ENCODE measurements around the gene SSTR3. TPM values are rescaled to one million over a fixed set of nuclear protein-coding genes. Genes with fewer than 3 reads are reported as not detected.
"Not testable (repeated sequence)": the region's sequence is repeated elsewhere in the genome, so short reads cannot be mapped to it uniquely, and the experiment has no call there.

The SSTR3 gene
- total and polyA plus RNA-seq, 2 donors (not counting 1 experiment from before 2014, with no cell fraction given), result 0.64 to 0.98 TPM

DNA sequence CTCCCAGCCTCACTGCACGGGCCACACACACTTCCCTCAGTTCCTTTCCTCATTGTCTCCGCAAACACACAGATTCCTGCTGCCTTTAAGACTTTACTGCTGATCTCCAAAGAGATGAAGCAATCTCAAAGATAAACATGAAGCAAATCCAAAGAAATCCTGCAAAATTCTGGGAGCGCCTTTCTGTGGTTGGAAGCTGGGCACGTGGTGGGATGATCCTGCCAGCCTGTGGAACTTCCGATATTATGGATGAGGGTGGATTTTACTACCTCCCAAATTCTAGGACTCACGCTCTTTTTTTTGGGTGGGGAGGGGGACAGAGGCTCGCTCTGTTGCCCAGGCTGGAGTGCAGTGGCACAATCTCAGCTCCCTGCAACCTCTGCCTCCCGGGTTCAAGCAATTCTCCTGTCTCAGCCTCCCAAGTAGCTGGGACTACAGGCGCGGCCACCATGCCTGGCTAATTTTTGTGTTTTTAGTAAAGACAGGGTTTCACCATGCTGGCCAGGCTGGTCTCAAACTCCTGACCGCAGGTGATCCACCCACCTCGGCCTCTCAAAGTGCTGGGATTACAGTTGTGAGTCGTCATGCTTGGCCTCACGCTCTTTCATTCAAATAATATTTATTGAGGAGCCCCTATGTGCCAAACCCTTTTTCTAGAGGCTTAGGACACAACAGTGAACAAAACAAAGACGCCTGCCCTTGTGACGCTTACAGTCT lies 41.4 kb downstream of the SSTR3 start:
- H3K27me3 ChIP-seq (replicated peaks in 1 of 4; ENCODE audit: control extremely low read depth in 1 of 4, control insufficient read depth in 3 of 4, insufficient read depth in 4 of 4, low read length in 3 of 4); H3K9me3 ChIP-seq (ENCODE audit: control extremely low read depth in 1 of 3, control insufficient read depth in 2 of 3, insufficient read depth in 1 of 3, low read length in 2 of 3); H3K9me3 Mint-ChIP-seq (ENCODE audit: insufficient read depth); DNase-seq; H2AFZ ChIP-seq (ENCODE audit: insufficient read depth, low read depth, low read length, poor library complexity, severe bottlenecking); H3K4me3 Mint-ChIP-seq; H3K79me2 ChIP-seq (ENCODE audit: control insufficient read depth, insufficient read depth, low read length); H3K27ac ChIP-seq (ENCODE audit: low read length in 2 of 2); ATAC-seq (ENCODE audit: low read depth); H4K20me1 ChIP-seq (ENCODE audit: control insufficient read depth, insufficient read depth, low read length, poor library complexity, severe bottlenecking); H3K36me3 ChIP-seq (replicated peaks in 1 of 2; ENCODE audit: control extremely low read depth in 1 of 2, control insufficient read depth in 1 of 2, extremely low read depth in 1 of 2, insufficient read depth in 2 of 2, low read length in 1 of 2); POLR2A ChIA-PET; H3K4me2 ChIP-seq (replicated peaks; ENCODE audit: low read depth, low read length, poor library complexity, severe bottlenecking); intact Hi-C loops (cut with micrococcal nuclease); H3K9ac ChIP-seq (ENCODE audit: low read length); H3K4me3 ChIP-seq (ENCODE audit: control extremely low read depth in 1 of 5, extremely low read depth in 1 of 5, insufficient read depth in 1 of 5, low read depth in 2 of 5, low read length in 4 of 5); H3K27ac Mint-ChIP-seq: not testable (repeated sequence)
- CTCF ChIA-PET, result interaction anchor here (0.8 to 1.1 kb wide), 4 partner anchors 26 to 90 kb away, joined by 3 to 4 read pairs (median 3); no protein-coding TSS in a partner anchor
- peaks cover 12% of the 10 kb centered on the region for H3K4me1 Mint-ChIP-seq
- 96% methylated on average over 7 of the region's 16 CpGs for WGBS (ENCODE audit: insufficient coverage)
- peaks cover 2 to 16% of the 10 kb centered on the region in 2 donors for H3K4me1 ChIP-seq (ENCODE audit: control insufficient read depth in 2 of 2, insufficient read depth in 2 of 2, low read length in 2 of 2)
- peaks cover 15% of the 10 kb centered on the region for H3K27me3 Mint-ChIP-seq

DNA sequence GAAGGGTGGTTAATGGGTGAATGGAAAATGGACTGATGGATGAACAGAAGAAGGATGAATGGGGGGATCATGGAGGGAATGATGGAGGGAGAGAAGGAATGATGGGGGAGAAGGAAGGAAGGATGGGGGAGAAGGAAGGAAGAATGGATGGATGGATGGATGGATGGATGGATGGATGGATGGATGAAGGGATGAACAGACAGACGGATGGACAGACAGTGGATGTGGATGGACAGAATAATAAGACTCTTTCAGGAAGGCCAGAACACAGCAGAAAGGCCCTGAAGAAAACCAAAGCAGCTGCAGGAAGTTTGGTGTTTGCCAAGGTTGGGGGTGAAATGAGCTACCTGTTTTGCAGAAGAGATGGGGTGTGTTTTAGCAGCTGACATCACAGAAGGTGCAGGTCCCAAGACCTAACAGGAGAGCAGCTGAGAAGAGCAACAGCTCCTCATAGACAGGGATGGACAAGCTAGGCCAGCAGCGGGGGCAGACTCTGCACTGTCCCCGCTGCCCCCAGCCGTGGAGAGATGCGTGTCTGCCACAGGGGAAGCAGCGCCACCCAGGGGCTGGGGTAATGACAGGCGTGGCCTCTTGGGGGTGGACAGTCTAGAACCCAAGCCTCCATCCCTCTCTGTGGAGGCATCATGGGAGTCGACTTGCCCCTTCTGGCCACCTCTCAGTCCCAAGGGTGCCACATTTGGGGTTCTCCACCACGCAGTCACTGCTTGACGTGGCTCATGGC lies 42.2 kb downstream of the SSTR3 start:
- Mint-ChIP-seq H3K27ac (no peak overlapping the region), H3K27me3 (peaks cover 12% of the 10 kb centered on the region), H3K4me3 (no peak overlapping the region), H3K4me1 (peaks cover 14% of the 10 kb centered on the region), H3K9me3 (ENCODE audit: insufficient read depth) (no peaks in the 10 kb centered on the region)
- H2AFZ ChIP-seq (ENCODE audit: insufficient read depth, low read depth, low read length, poor library complexity, severe bottlenecking), result no peak overlapping the region
- no peaks in the 10 kb centered on the region for H3K36me3 ChIP-seq (replicated peaks in 1 of 2; ENCODE audit: control extremely low read depth in 1 of 2, control insufficient read depth in 1 of 2, extremely low read depth in 1 of 2, insufficient read depth in 2 of 2, low read length in 1 of 2)
- TF ChIP-seq, protein P1, sequence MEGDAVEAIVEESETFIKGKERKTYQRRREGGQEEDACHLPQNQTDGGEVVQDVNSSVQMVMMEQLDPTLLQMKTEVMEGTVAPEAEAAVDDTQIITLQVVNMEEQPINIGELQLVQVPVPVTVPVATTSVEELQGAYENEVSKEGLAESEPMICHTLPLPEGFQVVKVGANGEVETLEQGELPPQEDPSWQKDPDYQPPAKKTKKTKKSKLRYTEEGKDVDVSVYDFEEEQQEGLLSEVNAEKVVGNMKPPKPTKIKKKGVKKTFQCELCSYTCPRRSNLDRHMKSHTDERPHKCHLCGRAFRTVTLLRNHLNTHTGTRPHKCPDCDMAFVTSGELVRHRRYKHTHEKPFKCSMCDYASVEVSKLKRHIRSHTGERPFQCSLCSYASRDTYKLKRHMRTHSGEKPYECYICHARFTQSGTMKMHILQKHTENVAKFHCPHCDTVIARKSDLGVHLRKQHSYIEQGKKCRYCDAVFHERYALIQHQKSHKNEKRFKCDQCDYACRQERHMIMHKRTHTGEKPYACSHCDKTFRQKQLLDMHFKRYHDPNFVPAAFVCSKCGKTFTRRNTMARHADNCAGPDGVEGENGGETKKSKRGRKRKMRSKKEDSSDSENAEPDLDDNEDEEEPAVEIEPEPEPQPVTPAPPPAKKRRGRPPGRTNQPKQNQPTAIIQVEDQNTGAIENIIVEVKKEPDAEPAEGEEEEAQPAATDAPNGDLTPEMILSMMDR (IDR thresholded peaks at IDR 0.05), result no peak
- TF ChIP-seq EZH2 (IDR thresholded peaks at IDR 0.05; ENCODE audit: borderline replicate concordance, insufficient read depth, low read depth, low read length, poor library complexity, severe bottlenecking), result no peak
- H3K27ac ChIP-seq (ENCODE audit: low read length in 2 of 2), result no peak overlapping the region
- CTCF ChIA-PET, result interaction anchor here (0.7 to 1.1 kb wide), 3 partner anchors 8 to 90 kb away, joined by 3 to 4 read pairs (median 3); no protein-coding TSS in a partner anchor
- DNase-seq (no peak), ATAC-seq (ENCODE audit: low read depth) (no peak)
- no peak overlapping the region for H3K9ac ChIP-seq (ENCODE audit: low read length)
- peaks cover 2 to 14% of the 10 kb centered on the region in 2 donors for H3K4me1 ChIP-seq (ENCODE audit: control insufficient read depth in 2 of 2, insufficient read depth in 2 of 2, low read length in 2 of 2)
- H3K79me2 ChIP-seq (ENCODE audit: control insufficient read depth, insufficient read depth, low read length), result no peaks in the 10 kb centered on the region
- peaks cover 0 to 5% (median 0%) of the 10 kb centered on the region in 4 experiments for H3K27me3 ChIP-seq (replicated peaks in 1 of 4; ENCODE audit: control extremely low read depth in 1 of 4, control insufficient read depth in 3 of 4, insufficient read depth in 4 of 4, low read length in 3 of 4)
- 81% methylated on average over 10 of the region's 10 CpGs for WGBS (ENCODE audit: insufficient coverage)
- H3K9me3 ChIP-seq (ENCODE audit: control extremely low read depth in 1 of 3, control insufficient read depth in 2 of 3, insufficient read depth in 1 of 3, low read length in 2 of 3), result peaks cover 0 to 5% (median 0%) of the 10 kb centered on the region in 3 donors
- no peak overlapping the region for H3K4me3 ChIP-seq (ENCODE audit: control extremely low read depth in 1 of 5, extremely low read depth in 1 of 5, insufficient read depth in 1 of 5, low read depth in 2 of 5, low read length in 4 of 5)
- H3K4me2 ChIP-seq (replicated peaks; ENCODE audit: low read depth, low read length, poor library complexity, severe bottlenecking), result no peak overlapping the region
- POLR2A ChIA-PET, result no interaction called here
- intact Hi-C loops (cut with micrococcal nuclease), result no loop called here
- no peaks in the 10 kb centered on the region for H4K20me1 ChIP-seq (ENCODE audit: control insufficient read depth, insufficient read depth, low read length, poor library complexity, severe bottlenecking)

All from B cell (primary cell).